K562 (cell line): ENCODE data around the gene COASY. TPM values are rescaled to one million over a fixed set of nuclear protein-coding genes. Genes with fewer than 3 reads are reported as not detected.

Source experiments
- CBFA2T2 ChIP-seq: fragments of 450-650 bp; conservative IDR thresholded peaks from 2 replicates; pipeline ENCODE4 v1.6.1; 2017; ENCODE audit warnings: mild to moderate bottlenecking
- ERF ChIP-seq: fragments of 450-650 bp; formaldehyde crosslinking; IDR thresholded peaks from 2 replicates; pipeline ENCODE4 v1.4.0; 2020; ENCODE audit warnings: mild to moderate bottlenecking, mixed read lengths
- GABPA ChIP-seq: fragments of 200-800 bp; sonication (Bioruptor generic); conservative IDR thresholded peaks from 2 replicates; pipeline ENCODE4 v1.6.1; 2016; ENCODE audit warnings: low read depth, missing genetic modification characterization, missing compliant biosample characterization
- KAT8 ChIP-seq: fragments of 450-650 bp; IDR thresholded peaks from 2 replicates; pipeline ENCODE4 v1.6.1; 2016; ENCODE audit warnings: low read depth, mild to moderate bottlenecking
- KDM5B ChIP-seq: fragments of 200-600 bp; sonication (generic); IDR thresholded peaks from 2 replicates; pipeline ENCODE4 v1.6.1; 2012; ENCODE audit warnings: low read depth, mild to moderate bottlenecking, moderate library complexity, low read length, control low read depth, inconsistent platforms; ENCODE audit not compliant: insufficient replicate concordance
- NFIC ChIP-seq: fragments of 450-650 bp; IDR thresholded peaks from 2 replicates; pipeline ENCODE4 v1.6.1; 2017; ENCODE audit warnings: mild to moderate bottlenecking, inconsistent platforms
- POLR3A ChIP-seq: IDR thresholded peaks from 2 replicates; pipeline ENCODE4 v1.6.1; 2011; ENCODE audit warnings: borderline replicate concordance, mild to moderate bottlenecking, moderate library complexity; ENCODE audit not compliant: insufficient read length, insufficient read depth; ENCODE audit errors: extremely low read depth
- RBM14 ChIP-seq: fragments of 200-400 bp; formaldehyde crosslinking; IDR thresholded peaks from 2 replicates; pipeline ENCODE4 v1.6.1; 2018; ENCODE audit warnings: low read depth, mild to moderate bottlenecking, low read length, moderate library complexity, borderline replicate concordance; ENCODE audit not compliant: insufficient read depth
- SIN3B ChIP-seq: fragments of 450-650 bp; IDR thresholded peaks from 2 replicates; pipeline ENCODE4 v1.6.1; 2017; ENCODE audit warnings: low read depth, mild to moderate bottlenecking, moderate library complexity
- SMAD2 ChIP-seq: fragments of 150-350 bp; IDR thresholded peaks from 2 replicates; pipeline ENCODE4 v1.6.1; 2014; ENCODE audit warnings: low read depth, mild to moderate bottlenecking, low read length
- SMARCB1 ChIP-seq: IDR thresholded peaks from 2 replicates; pipeline ENCODE4 v1.6.1; 2011; ENCODE audit warnings: improper control_type of control experiment, low read depth; ENCODE audit not compliant: insufficient read length
- STAT6 ChIP-seq: sonication (generic); formaldehyde crosslinking; IDR thresholded peaks from 2 replicates; pipeline ENCODE4 v1.8.1; 2023; ENCODE audit warnings: mild to moderate bottlenecking, missing genetic modification reagents
- TAF7 ChIP-seq: fragments of 450-650 bp; IDR thresholded peaks from 2 replicates; pipeline ENCODE4 v1.6.1; 2016; ENCODE audit warnings: missing genetic modification characterization, missing compliant biosample characterization
- ZNF318 ChIP-seq, 2 experiments: fragments of 450-650 bp; IDR thresholded peaks; 2 replicates each; pipeline ENCODE4 v1.6.1; 2016; ENCODE audit warnings: mild to moderate bottlenecking in 2 of 2, borderline replicate concordance in 1 of 2, low read depth in 1 of 2, moderate library complexity in 1 of 2
- ZNF668 ChIP-seq: fragments of 250-450 bp; sonication (Bioruptor Pico); IDR thresholded peaks from 2 replicates; pipeline ENCODE4 v1.8.0; 2022; ENCODE audit warnings: mild to moderate bottlenecking, inconsistent platforms
- ZNF75A ChIP-seq: fragments of 450-650 bp; formaldehyde crosslinking; IDR thresholded peaks from 2 replicates; pipeline ENCODE4 v1.4.0; 2020; ENCODE audit warnings: mild to moderate bottlenecking
- ZSCAN29 ChIP-seq: fragments of 450-650 bp; IDR thresholded peaks from 2 replicates; pipeline ENCODE4 v1.6.1; 2017
- polyA plus RNA-seq, 8 experiments: library from polyadenylated mRNA; depleted of rRNA in 4 of 8; stranded (reverse) in 5 of 8; unstranded in 3 of 8; fragments of >200 nt; fragmentation: Nextera tagmentation in 2 of 8; fragmentation: Illumina TruSeq in 1 of 8; extraction: Ambion mirVana in 2 of 8; extraction: Trizol in 1 of 8; gene quantifications; 2 replicates each; pipeline versions ENCODE4 v1.2.1 to v1.2.3, GENCODE V29; 2011 to 2014; ENCODE audit warnings: inconsistent platforms in 1 of 8, missing spikeins in 1 of 8
- total RNA-seq, 7 experiments: library from RNA; depleted of rRNA in 6 of 7; stranded (reverse); fragments of >200 nt in 6 of 7; fragmentation: Illumina TruSeq in 2 of 7; extraction: Trizol in 2 of 7; gene quantifications; 2 replicates each; pipeline versions ENCODE4 v1.2.1 to v1.2.3, GENCODE V29; 2011 to 2021; ENCODE audit warnings: low replicate concordance in 1 of 7

Gene COASY
- total and polyA plus RNA-seq, 9 of the 15 experiments (the other 6 are each of a cell fraction or from before 2014, with no cell fraction given): 25.4 to 175 (median 62.3) TPM

- TF ChIP-seq ZNF318 (IDR thresholded peaks at IDR 0.05; ENCODE audit: borderline replicate concordance in 1 of 2, low read depth in 1 of 2): no peak
- peak; percentile 48 for TF ChIP-seq GABPA (tag)
- TF ChIP-seq NFIC: peak; percentile 63
- no peak for TF ChIP-seq SMARCB1
- TF ChIP-seq ZNF668 (CRISPR knock-in tag): no peak
- no peak for TF ChIP-seq TAF7 (tag)
- no peak for TF ChIP-seq SIN3B
- no peak for TF ChIP-seq POLR3A
- no peak for TF ChIP-seq SMAD2
- TF ChIP-seq ZNF75A (CRISPR knock-in tag): no peak
- no peak for TF ChIP-seq KAT8
- no peak for TF ChIP-seq KDM5B
- TF ChIP-seq ERF (CRISPR knock-in tag): no peak
- no peak for TF ChIP-seq STAT6
- TF ChIP-seq ZSCAN29: no peak
- no peak for TF ChIP-seq CBFA2T2
- TF ChIP-seq RBM14: no peak
These were observed 8.7 kb upstream of the COASY start (continued) for GRCh38 chr17:42553161-42553818.
